ENCODE results near the gene CHI3L1.

GRCh38 chr1:203202431-203203245, 16.1 kb upstream of the CHI3L1 start:
- TF ChIP-seq YY1 (IDR thresholded peaks at IDR 0.05; ENCODE audit: insufficient read depth, insufficient read length) (no peak), ZNF274 (IDR thresholded peaks at IDR 0.05; ENCODE audit: low read depth, low read length) (no peak), SUZ12 (IDR thresholded peaks at IDR 0.05; ENCODE audit: extremely low read depth, insufficient read depth, insufficient read length) (no peak)
